ELF-1 (cell line): Measurements from ENCODE around the gene IGSF8.

ENCODE experiments used
- DNase-seq: peaks from one replicate; pipeline ENCODE4 v3.0.0-alpha.2; 2016; ENCODE audit warnings: low read depth, low spot score

Gene IGSF8

DNA sequence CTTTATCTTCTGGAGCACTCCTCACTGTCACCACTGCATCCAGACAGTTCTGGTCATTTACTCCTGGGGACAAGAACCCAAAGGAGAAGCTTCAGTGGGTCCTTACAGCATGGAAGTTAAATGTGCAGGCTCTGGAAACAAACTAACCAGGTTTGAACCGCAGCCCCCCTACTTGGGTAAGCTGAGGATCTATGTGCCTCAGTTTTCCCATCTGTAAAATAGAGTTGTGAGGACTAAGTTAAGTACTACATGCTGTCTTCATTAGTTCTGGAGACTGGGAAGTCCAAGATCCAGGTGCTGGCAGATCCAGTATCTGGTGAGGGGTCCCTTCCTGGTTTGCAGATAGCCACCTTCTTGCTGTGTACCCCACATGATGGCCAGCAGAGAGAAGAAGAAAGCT, 9.1 kb upstream of the IGSF8 start:
- DNase-seq = no peak

DNA sequence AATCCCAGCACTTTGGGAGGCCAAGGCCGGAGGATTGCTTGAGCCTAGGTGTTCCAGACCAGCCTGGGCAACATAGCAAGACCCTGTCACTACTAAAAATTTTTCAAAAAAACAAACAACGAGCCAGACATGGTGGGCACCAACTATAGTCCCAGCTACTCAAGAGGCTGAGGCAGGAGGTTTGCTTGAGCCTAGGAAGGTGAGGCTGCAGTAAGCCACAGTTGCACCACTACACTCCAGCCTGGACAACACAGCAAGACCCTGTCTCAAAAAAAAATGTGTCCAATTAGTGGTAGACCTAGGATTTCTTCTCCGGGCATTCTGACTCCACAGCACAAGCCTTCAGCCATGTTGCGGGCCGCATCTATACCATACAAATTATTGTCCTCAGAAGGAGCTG, 6.7 kb upstream of the IGSF8 start:
- DNase-seq = no peak

DNA sequence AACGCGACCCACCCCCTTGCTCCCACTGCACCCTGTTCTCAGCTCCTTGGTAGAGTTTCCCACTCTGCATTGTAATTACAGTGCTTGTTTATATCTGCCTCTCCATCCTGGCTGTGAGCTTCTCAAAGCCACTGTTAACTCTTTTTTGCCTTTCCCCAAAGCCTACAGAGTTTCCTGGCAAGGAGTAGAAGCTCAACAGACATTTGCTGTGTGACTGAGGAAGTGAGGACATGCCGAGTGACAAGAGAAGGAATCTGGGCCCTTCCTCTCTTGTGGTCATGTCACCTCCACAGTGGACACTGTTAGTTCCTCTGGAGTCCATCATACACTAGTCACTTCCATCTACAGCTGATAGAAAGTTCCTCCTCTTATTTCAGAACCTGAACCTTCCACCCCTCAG, 6.1 kb upstream of the IGSF8 start:
- no peak for DNase-seq

DNA sequence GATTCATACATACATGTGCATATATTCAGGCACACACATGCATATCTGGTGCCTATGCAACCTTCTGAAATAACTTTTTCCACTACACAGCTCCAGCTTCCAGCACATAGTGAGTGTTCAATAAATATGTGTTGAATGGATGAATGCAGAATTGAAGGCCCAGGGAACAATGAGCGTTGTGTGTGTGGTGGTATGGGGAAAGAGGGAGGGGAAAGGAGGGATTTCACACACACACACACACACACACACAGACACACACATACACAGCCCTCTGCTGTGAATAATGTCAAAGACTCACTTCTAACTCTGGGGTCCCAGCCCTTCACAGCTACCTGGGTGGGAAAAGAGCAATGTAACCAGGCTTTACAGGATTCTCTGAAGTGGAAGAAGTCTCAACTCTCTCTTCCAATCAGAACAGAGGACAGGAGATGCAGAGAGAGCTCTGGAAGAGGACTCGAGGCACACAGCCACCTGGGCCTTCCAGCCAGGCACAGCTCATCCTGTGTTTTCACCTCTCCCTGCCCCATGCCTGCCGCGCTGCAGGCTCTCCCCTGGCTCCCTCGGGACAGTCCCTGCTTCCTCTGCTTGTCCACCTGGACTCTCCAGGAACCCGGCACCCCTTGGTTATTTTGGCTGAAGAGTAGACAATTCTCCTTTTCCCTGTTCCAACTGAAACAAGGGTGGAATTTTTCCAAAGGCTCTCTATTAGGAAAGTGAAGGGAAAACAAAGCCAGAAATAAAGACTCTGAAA, 5.4 kb upstream of the IGSF8 start:
- no peak for DNase-seq

DNA sequence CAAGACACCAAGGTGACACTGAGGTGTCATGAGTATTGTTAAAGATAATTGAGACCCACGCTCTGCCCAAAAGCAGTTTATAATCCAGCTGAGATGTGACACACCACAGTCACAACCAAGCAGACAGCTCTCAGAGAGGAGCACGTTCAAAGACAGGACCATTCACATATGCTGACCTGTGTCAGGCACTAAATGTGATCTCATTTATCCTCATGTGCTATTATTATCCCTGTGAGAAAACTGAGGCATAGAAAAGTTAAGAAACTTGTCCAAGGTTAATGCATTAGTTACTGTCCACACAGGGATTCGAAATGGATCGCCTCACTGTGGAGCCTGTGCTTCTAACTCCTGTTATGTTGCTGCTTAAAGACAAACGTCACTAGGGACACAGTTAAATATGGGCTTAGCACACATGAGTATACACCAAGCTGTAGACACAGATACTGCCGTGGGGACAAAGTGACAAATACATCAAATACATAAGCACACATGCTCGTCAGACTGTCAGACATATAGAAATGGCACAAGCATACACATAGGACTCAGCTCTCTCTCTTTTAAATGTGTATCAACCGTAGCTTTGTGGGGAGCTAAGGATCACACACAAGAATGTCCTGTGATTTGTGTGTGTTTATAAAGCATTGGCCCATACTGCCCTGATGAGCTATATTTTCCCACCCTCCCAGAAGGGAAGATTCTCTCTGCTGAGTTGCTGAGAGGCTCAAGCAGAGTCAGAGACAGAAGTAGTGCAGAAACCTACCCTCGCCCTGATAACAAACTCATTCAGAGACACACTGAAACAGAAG, 3.5 kb upstream of the IGSF8 start:
- no peak for DNase-seq

DNA sequence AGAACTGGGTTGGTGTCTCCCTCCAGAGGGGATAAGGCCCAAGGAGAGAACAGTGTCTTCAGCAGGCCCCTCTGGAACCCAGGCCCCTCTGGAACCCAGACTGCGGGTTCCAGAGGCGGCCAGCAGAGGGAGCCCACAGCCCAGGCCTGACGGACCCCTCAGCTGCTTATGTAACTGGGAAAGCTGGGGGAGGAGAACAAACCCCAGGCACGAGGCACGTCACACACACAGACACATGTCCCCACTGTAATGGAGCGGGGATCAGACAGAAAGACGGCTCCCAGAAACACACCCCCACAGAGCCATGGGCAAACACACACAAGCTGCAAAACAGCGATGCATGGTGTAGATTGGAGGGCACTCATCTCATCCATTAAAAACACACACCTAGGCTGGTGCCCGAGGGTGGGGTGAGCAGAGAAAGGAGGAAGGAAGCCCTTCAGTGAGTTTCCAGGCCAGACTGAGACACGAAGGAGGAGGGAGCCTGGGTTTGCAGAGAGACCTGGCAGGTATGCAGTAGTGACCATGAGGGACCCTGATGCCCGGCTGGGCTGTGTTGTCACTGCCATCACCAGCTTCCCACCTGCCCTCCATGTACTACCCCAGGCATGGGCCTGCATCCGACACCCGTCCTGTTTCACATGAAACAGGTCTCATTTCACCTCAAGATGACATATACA, 2.8 kb upstream of the IGSF8 start:
- DNase-seq = peak; percentile 94

DNA sequence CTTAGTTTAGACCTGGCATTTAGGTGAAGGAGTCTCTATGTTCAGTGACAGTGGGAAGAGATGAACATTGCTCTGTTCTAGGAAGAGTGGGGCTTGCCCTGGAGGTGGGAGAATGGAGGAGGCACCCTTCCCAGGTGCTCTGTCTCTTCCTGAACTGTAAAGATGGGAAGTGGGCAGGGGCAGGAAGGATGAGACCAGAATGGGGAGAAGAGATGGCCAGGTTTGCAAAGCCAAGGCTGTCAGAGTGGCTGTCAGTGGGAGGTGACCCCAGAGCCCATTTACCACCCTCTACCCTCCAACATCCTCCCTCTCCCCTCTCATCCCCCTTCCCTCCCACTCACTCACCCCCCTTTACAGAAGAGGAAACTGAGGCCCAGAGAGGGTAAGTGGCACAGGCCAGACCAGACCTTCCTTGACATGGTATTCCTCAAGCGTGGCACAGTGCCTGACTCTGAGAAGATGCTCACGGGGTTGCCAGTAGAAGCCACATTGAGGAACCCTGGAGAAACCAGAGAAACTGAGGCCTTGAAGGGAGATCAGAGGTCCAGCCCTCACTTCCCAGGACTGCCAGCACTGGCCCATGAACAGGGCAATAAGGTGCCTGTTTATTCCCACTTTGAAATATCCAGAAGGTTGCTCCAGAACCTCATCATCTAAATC, 1.4 kb upstream of the IGSF8 start:
- DNase-seq = no peak

DNA sequence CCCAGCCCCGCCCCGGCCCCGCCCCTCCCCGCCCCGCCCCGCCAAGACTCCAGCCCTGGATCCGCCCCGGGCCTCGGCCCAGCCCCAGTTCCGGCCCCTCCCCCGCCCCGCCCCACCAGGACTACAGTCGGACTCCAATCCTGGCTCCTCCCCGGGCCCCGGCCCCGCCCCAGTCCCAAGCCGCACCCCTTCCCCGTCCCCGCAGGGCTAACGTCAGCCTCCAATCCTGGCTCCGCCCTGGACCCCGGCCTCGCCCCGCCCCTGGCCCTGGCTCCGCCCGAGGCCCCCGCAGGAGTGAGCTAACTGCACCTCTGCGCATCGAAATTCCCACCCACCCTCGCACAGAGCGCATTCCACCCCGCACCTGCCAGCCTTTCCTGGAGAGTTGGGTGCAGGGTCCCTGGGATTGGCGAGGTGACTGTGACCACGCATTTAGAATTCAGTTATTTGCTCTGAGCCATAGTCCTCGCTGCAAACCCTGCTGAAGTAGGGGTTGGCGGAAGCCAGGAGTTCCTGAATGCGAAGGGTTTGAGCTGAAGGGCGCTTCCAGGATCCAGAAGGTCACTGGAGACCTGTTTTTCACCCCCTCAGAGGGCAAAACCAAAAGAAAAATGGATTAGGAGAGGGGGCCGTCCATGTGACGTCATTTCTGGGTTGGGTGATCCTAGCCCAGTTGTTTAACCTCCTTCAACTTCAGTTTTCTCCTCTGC, 588 bp upstream of the IGSF8 start:
- peak; percentile 84 for DNase-seq

DNA sequence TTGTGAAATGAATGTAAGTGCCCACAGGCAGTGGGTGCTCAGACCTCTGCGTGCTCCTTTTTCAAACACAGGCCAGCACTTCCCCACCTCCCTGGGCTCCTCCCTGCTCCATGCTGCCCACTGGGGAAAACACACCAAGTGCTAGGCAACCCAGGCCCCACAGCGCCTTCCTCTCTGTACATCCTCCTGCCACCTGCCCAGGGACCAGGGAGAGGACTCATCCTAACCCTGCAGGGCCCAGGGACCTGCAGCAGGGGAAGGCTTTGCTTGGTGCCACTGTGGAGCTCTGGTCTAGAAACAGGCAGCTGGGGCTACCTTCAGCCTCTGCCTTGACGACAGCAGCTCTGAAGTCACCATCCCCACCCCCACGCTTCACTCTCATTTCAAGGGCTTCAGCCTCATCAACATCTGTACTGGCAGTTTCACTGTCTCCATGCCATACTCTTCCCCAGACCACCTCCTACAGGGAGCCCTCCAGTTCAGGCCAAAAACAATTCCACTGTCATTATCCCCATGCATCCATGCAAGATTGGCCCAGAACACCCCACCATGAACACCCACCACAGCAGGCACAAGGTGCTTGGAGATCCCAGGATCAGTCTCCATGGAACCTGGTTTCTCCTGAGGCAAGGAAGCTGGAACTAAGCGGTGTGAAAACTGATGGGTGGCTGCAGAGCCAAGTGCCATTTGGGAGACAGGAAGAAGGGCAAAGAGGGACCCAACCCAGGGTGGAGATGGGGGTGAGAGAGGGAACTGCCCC, 1.1 kb downstream of the IGSF8 start:
- DNase-seq = peak; percentile 26

DNA sequence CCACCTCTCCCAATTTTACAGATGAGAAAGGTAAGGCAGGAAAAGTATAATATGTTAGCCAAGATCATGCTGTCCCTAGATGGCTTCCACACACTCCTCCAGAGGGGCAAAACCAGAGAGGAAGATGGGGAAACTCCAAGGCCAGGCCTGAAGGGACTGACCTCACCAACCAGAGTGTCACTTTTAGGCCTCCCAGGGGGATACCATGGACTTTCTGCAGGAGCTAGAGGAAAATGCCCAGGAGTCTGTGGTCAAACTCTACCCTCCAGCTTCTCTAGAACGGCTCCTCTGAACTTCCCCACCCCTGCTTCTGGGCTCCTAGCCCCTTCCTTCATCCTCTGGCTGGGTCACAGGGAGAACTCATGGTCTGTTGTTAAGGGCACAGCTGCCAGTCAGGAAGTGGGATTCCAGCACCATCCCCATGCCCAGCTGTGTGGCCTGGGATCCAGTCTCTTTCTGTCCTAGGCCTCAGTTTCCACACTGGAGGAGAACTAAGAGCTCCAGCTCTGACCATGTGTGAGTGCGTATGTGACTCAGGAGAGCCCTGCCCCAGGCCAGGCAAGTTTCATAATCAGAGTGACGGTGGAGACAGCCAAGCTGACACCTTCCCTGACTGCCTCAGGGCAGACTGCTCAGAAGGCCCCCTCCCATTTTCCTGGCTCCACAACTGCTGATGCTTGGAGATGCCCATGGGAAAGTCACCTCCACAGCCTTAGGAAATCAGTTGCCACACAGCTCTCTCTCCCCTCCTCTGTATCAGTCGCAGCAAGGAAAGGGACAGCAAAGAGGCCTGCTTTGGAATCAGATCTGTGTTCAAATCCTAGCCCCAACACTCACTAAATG, 1.9 kb downstream of the IGSF8 start:
- DNase-seq = peak; percentile 85

DNA sequence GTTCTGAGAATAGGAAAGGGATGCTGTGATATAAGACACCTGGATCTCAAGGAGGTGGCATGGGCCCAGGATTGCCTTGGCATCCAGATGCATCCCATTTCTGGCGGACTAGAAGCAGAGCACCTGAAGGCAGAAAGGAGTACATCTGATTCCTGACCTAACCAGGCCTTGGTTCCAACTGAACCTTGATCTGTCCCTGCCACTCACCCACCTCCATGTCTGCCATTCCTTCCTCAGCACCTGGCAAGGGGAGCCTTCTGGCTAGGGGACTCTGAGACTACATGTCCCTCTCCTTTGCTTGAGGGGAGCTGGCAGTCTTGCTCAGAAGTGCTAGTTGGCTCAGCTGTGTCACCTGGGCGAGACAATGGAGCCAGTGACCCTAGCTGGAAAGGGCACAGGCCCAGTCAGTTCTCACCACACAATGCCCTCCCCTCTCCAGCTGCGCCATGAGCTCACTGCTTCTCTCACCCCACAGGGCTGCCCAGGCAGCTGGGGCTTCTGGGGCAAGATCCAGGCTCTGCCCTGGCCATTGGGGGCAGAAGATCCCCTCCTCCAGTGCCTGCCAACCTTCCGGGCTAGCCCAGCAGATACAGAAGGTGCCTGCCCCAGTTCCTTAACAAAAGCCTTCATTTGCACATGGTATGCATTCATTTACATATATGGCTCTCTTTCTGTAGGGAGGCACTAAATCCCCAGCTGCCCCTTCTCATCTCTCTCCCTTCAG, 2.9 kb downstream of the IGSF8 start:
- peak; percentile 54 for DNase-seq

DNA sequence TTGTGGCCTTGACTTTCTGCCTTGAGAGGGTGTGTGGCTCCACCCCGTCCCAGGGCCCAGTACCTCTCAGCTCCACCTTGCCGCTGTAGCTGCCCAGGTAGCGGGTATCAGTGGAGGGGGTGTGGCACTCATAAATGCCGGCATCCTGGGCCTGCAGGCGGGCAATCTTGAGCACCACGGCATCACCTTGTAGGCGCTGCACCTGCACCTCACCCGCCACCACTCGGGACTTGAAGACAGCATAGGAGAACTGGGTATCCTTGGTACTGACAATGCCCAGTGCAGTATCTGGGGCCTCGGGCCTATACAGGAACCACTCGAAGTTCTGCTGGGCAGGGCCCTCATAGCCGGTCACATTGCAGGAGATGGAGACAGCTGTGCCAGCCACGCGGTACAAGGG, 3.6 kb downstream of the IGSF8 start:
- no peak for DNase-seq

DNA sequence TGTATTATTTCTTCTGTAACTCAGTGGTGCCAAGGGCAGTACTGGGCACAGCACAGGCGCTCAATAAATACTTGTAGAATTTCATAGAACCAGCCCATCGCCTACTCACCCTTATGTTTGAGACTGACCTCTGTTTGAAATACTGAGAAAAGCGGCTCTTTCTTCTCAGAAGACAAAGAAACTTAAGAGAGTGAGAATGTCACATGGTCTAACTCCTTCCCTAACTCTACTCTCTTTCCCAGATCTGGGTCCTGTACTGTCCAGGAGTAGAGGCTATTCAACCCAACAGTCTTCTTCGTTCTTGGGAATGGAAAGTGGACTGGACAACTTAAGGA, 4.2 kb downstream of the IGSF8 start:
- no peak for DNase-seq

DNA sequence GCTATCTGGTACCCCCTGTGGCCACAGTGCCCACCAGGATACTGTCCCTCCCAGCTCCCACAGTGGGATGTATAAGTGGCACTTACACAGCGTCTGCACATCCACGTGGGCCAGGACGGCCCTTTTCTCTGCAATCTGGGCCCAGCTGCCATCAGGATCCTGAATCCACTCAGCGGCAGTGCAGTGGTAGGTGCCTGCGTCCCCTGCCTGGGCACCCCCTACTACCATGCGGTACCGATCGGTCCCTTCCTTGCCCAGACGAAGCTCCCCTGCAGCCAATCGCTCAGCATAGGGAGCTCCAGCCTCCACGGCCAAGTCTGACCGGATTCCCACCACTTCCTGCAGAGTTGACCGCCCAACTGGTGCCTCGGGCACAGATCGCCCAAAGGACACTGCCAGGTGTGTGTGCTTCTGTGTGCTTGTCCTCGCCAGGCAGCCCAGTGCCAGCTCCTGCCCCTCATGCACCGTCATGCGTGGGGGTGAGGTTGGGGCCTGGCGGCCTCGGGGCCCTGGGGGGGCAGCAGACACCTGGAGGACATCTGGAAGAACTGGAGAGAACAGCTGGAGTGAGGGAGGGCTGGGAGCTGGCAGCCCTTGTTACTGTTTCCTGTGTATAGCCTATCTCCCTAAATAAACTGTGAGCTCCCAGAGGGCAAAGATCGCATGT, 4.7 kb downstream of the IGSF8 start:
- no peak for DNase-seq

DNA sequence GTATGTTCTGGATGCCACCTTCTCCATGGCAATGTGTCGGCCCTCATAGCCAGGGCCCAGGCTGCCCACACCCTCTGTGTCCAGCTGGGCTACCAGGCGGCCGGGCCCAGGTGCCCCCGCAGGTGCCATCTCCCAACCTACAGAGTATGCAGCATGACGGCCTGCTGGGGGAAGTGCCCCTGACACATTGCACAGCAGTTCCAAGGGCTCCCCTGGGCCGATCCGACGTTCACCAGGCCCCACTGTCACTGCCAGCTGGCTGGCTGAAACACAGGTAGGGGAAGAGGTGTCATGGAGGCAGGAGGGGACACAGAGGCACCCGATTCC, 5.4 kb downstream of the IGSF8 start:
- DNase-seq = no peak

DNA sequence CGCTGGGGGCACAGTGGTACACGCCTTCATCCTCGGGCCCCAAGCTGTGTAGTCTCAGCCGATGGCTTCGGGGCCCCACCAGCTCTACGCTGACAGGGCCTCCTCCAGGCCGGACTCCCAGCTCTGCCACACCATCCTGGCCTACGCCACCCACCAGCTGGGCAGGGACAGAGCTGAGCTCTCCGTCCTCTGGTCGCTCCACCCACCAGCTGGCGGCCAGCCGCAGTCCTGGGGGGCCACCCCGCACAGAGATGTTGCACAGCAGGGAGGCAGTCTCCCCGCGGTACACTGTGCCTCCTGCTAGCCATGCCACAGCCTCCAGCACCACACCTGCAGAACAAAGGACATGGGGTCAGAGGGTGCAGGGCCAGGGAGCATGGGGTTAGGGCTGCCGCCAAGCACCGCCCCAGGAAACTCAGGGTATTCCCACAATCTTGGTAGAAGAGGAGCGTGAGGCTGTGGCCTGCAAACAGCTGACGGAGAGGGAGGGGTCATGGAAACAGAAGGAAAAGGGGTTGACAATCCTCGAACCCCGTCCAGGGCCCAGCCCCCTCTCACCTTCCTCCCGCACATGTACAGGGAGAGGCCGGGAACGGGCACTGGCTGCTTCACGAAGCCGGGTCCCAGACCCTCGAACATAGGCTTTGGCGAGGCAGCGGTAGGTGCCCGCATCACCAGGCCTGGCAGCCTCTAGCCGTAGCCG, 5.9 kb downstream of the IGSF8 start:
- no peak for DNase-seq

DNA sequence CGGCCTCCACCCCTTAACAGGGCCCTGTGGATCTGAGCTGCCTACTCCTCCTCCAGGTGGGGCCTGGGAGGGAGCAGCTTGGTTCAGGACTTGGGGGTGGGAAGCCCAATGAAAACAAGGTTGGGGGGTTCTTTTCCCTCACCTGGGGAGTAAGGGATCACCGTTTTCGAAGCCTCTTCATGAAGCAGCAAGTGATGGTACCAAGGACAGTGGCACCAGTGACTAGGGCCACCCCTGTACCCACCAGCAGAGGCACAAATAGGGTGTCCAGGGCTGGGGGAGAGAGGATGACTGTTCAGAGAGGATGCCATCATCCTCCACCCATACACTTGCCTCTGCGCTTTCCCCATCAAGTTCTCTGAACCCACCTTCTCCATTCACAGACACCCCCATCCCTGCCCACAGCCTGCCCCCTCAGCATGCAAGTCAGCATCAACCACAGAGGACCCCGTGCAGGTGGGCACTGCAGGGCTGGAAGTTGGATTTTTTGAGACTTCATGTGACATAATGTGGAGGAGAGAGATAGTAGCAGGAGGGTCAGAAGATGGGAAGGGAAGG, 6.7 kb downstream of the IGSF8 start:
- no peak for DNase-seq

DNA sequence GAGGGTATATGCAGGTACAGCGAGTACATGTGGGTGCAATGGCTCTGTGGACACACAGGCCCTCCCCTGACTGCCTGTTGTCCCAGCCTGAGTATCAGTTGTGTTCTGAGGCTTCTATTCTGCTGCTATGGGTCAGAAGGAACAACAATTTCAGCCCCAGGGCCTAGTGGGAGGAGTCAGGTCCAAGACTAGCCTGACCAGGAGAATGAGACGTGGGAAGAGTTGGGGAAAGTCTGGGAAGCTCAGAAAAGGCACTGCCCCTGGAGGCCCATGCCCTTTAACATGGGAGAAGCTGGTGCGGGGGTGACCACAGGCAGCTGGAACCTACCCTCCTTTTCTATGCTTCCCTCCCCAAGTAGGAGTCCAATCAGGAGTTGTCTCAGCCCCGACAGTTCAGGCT, 7.7 kb downstream of the IGSF8 start:
- DNase-seq = peak; percentile 73
